ENCODE measurements around the gene LYRM2.
"Not testable (repeated sequence)": the region's sequence is repeated elsewhere in the genome, so short reads cannot be mapped to it uniquely, and the experiment has no call there.

LYRM2 gene

GRCh38 chr6:89637960-89638319 is 607 bp downstream of the LYRM2 start:
- no peak for TF ChIP-seq CTCF (conservative IDR thresholded peaks at IDR 0.05; ENCODE audit: low read depth, low read length)
- Histone ChIP-seq H3K36me3 (ENCODE audit: insufficient read depth) (no peaks in the 10 kb centered on the region), H3K4me2 (peak overlapping the region; percentile 93), H3K79me2 (ENCODE audit: insufficient read depth, low read depth) (no peaks in the 10 kb centered on the region), H3K27me3 (ENCODE audit: insufficient read depth, low read depth) (no peaks in the 10 kb centered on the region), H3K9ac (peak overlapping the region; percentile 55), H4K20me1 (ENCODE audit: insufficient read depth) (no peaks in the 10 kb centered on the region), H3K27ac (peak overlapping the region; percentile 72), H3K4me3 (IDR thresholded peaks at IDR 0.05; ENCODE audit: insufficient read depth, low read depth, low read length) (no peak overlapping the region), H3K4me1 (ENCODE audit: low read depth, poor library complexity, severe bottlenecking) (peaks cover 7% of the 10 kb centered on the region), H2AFZ (ENCODE audit: low read depth) (peak overlapping the region; percentile 66)

GRCh38 chr6:89636412-89636811 is 2.1 kb downstream of the LYRM2 start:
- H3K36me3 ChIP-seq (ENCODE audit: insufficient read depth); H3K4me2 ChIP-seq; H3K27ac ChIP-seq; H3K79me2 ChIP-seq (ENCODE audit: insufficient read depth, low read depth); H3K9ac ChIP-seq; H3K4me1 ChIP-seq (ENCODE audit: low read depth, poor library complexity, severe bottlenecking); H4K20me1 ChIP-seq (ENCODE audit: insufficient read depth); H2AFZ ChIP-seq (ENCODE audit: low read depth); H3K4me3 ChIP-seq (IDR thresholded peaks at IDR 0.05; ENCODE audit: insufficient read depth, low read depth, low read length); H3K27me3 ChIP-seq (ENCODE audit: insufficient read depth, low read depth): not testable (repeated sequence)

- H3K4me2 ChIP-seq, result no peak overlapping the region
- H3K79me2 ChIP-seq (ENCODE audit: insufficient read depth, low read depth), result no peaks in the 10 kb centered on the region
- no peak overlapping the region for H2AFZ ChIP-seq (ENCODE audit: low read depth)
- no peaks in the 10 kb centered on the region for H3K27me3 ChIP-seq (ENCODE audit: insufficient read depth, low read depth)
- H4K20me1 ChIP-seq (ENCODE audit: insufficient read depth), result no peaks in the 10 kb centered on the region
- H3K4me1 ChIP-seq (ENCODE audit: low read depth, poor library complexity, severe bottlenecking), result no peaks in the 10 kb centered on the region
- TF ChIP-seq CTCF (conservative IDR thresholded peaks at IDR 0.05; ENCODE audit: low read depth, low read length), result no peak
- no peaks in the 10 kb centered on the region for H3K36me3 ChIP-seq (ENCODE audit: insufficient read depth)
- no peak overlapping the region for H3K9ac ChIP-seq
- no peak overlapping the region for H3K27ac ChIP-seq
- no peak overlapping the region for H3K4me3 ChIP-seq (IDR thresholded peaks at IDR 0.05; ENCODE audit: insufficient read depth, low read depth, low read length)
Measured at GRCh38 chr6:89630488-89630887, 8.1 kb downstream of the LYRM2 start.

GRCh38 chr6:89623749-89624148 is 14.8 kb downstream of the LYRM2 start:
- Histone ChIP-seq H2AFZ (ENCODE audit: low read depth) (no peak overlapping the region), H3K79me2 (ENCODE audit: insufficient read depth, low read depth) (no peaks in the 10 kb centered on the region), H3K4me2 (no peak overlapping the region), H3K27ac (no peak overlapping the region), H3K4me3 (IDR thresholded peaks at IDR 0.05; ENCODE audit: insufficient read depth, low read depth, low read length) (no peak overlapping the region), H3K9ac (no peak overlapping the region), H3K36me3 (ENCODE audit: insufficient read depth) (no peaks in the 10 kb centered on the region), H3K27me3 (ENCODE audit: insufficient read depth, low read depth) (no peaks in the 10 kb centered on the region), H3K4me1 (ENCODE audit: low read depth, poor library complexity, severe bottlenecking) (no peaks in the 10 kb centered on the region), H4K20me1 (ENCODE audit: insufficient read depth) (no peaks in the 10 kb centered on the region)
- no peak for TF ChIP-seq CTCF (conservative IDR thresholded peaks at IDR 0.05; ENCODE audit: low read depth, low read length)

GRCh38 chr6:89619567-89619966 is 19.0 kb downstream of the LYRM2 start:
- no peaks in the 10 kb centered on the region for H3K4me1 ChIP-seq (ENCODE audit: low read depth, poor library complexity, severe bottlenecking)

More at GRCh38 chr6:89619567-89619966, 19.0 kb downstream of the LYRM2 start:
- Histone ChIP-seq H2AFZ (ENCODE audit: low read depth) (no peak overlapping the region), H3K9ac (no peak overlapping the region), H3K36me3 (ENCODE audit: insufficient read depth) (no peaks in the 10 kb centered on the region), H3K27ac (no peak overlapping the region), H4K20me1 (ENCODE audit: insufficient read depth) (no peaks in the 10 kb centered on the region), H3K27me3 (ENCODE audit: insufficient read depth, low read depth) (no peaks in the 10 kb centered on the region), H3K79me2 (ENCODE audit: insufficient read depth, low read depth) (no peaks in the 10 kb centered on the region), H3K4me2 (no peak overlapping the region), H3K4me3 (IDR thresholded peaks at IDR 0.05; ENCODE audit: insufficient read depth, low read depth, low read length) (no peak overlapping the region)
- TF ChIP-seq CTCF (conservative IDR thresholded peaks at IDR 0.05; ENCODE audit: low read depth, low read length), result no peak

Data from KMS-11 (cell line).